ENCODE measurements around the gene USP30. TPM values are rescaled to one million over a fixed set of nuclear protein-coding genes. Genes with fewer than 3 reads are reported as not detected.
"Not testable (repeated sequence)": the region's sequence is repeated elsewhere in the genome, so short reads cannot be mapped to it uniquely, and the experiment has no call there.

USP30 gene
- total RNA-seq, 1 donor from 2014 or later = 20.4 TPM

GRCh38 chr12:109053382-109054123 lies 1.2 kb downstream of the USP30 start:
- no peak for DNase-seq (ENCODE audit: low spot score)

GRCh38 chr12:109054124-109054513 lies 1.7 kb downstream of the USP30 start:
- not testable (repeated sequence) for DNase-seq (ENCODE audit: low spot score)

- no peak for DNase-seq (ENCODE audit: low spot score)
Observed at GRCh38 chr12:109054520-109054919, 2.1 kb downstream of the USP30 start.

DNA sequence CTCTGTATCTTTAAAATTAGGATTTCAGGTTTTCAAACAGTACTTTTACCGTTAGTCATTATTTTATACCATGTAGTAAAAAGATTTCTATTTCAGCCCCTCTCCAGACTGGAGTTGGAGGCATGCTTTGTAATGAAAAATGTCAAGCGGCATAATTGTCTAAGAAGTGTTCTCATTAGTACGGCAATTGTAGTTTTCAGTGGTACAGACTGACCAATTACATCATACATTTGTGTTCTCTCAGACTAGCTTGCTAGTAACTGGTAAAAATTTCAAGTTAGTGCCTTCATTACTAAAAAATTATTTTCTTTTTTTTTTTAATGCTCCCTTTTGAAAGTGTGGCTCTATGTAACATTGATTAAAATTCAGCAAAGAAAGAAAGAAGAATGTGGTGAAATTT lies 4.5 kb downstream of the USP30 start:
- DNase-seq (ENCODE audit: low spot score) = no peak

- DNase-seq (ENCODE audit: low spot score) = no peak
Observed at GRCh38 chr12:109057376-109057775, 5.0 kb downstream of the USP30 start.

GRCh38 chr12:109058773-109059172 lies 6.4 kb downstream of the USP30 start:
- no peak for DNase-seq (ENCODE audit: low spot score)

GRCh38 chr12:109064143-109064542 lies 11.8 kb downstream of the USP30 start:
- DNase-seq (ENCODE audit: low spot score) = no peak

GRCh38 chr12:109065154-109065852 lies 12.9 kb downstream of the USP30 start:
- DNase-seq (ENCODE audit: low spot score) = peak; percentile 48

DNA sequence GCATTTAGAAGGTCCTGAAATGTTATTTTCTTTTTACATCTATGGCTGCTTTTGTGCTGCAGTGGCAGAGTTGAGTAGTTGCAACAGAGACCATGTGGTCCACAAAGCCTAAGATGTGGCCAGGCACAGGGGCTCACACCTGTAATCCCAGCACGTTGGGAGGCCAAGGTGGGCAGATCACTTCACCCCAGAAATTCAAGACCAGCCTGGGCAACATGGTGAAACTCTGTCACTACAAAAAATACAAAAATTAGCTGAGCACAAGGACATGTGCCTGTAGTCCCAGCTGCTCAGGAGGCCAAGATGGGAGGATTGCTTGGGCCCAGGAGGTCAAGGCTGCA lies 13.4 kb downstream of the USP30 start:
- no peak for DNase-seq (ENCODE audit: low spot score)

DNA sequence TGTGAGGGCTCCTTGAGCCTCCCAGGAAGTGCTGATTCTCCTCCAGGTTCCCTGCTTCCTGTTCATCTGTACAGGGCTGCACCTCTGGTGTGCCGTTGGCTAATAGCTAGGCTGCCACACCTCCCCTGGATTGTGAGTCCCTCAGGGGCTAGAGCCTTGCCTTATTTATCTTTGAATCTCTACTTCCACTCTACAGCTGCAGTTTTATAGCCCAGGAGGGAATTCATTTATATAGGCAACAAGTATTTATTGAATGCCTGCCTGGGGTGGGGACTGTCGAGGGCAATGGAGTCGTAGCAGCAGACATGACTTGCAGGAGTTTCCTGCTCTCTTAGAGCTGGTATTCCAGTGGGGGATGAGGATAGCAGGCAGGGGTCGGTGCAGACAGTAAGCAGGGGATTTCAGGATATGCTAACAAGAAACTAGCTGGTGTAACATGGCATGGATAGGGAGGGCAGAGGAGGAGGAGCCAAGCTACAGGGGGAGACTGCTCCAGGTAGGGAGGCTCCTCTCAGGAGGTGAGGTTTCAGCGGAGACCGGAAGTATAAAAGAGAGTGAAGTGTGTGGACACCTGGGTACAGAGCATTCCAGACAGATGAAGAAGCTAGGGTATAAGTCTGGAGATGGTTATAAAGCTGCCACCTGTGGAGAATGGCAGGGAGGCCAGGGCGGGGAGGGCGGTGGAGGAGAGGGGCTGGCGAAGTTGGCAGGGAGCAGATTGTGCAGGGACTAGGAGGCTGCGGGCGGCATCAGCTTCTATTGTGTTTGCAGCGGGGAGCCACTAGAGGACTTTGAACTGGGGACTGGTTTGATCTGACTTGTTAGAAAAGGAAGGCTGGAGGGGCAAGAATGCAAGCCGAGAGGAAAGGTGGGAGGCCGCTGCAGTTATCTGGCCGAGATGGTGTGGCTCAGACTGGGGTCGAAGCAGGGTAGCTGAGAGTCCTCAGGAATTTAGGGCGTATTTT lies 17.2 kb downstream of the USP30 start:
- peak; percentile 51 for DNase-seq (ENCODE audit: low spot score)

GRCh38 chr12:109074866-109075265 lies 22.5 kb downstream of the USP30 start:
- no peak for DNase-seq (ENCODE audit: low spot score)

GRCh38 chr12:109082751-109083150 lies 30.4 kb downstream of the USP30 start:
- DNase-seq (ENCODE audit: low spot score) = no peak

DNA sequence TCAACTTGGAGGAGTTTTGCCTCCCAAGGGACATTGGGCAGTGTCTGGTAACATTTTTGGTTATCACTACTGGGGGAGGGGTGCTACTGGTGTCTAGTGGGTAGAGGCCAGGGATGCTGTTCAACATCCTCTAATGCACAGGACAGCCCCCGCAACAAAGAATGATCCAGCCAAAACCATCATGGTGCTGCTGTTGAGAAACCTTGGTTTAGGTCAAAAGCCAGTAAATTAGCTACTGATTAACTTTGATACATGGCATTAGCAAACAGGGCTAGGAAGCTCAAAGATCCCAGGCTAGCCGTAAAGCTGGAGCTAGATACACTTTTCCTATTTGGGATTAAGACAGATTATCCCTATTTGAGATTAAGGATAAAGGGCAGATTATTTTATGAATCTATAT lies 32.0 kb downstream of the USP30 start:
- no peak for DNase-seq (ENCODE audit: low spot score)

DNA sequence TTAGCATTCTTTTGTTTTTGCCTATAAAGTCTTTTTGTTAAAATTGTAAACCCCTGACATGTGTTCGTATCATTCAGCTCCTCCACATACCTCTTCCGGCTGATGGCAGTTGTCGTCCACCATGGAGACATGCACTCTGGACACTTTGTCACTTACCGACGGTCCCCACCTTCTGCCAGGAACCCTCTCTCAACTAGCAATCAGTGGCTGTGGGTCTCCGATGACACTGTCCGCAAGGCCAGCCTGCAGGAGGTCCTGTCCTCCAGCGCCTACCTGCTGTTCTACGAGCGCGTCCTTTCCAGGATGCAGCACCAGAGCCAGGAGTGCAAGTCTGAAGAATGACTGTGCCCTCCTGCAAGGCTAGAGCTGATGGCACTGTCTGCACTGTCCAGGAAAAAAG lies 33.2 kb downstream of the USP30 start:
- no peak for DNase-seq (ENCODE audit: low spot score)

- DNase-seq (ENCODE audit: low spot score) = no peak
Observed at GRCh38 chr12:109087250-109087649, 34.9 kb downstream of the USP30 start.

GRCh38 chr12:109088818-109089217 lies 36.4 kb downstream of the USP30 start:
- no peak for DNase-seq (ENCODE audit: low spot score)

DNA sequence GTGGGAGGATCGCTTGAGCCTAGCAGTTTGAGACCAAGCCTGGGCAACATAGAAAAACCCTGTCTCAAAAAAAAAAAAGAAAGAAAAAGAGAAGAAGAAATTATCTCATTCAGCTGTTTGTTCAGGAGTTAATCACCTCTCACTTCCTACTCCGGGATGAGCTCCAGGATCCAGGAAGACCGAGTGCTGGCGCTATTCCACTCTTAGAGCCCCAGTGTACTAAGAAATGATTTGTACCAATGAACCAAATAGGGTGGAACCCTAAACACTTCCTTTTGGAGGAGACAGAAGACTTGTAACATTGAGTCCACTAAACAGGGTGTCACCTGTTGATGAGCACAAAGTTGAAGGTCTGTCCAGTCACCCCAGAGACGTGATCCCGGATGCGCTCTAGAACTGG lies 37.3 kb downstream of the USP30 start:
- no peak for DNase-seq (ENCODE audit: low spot score)

GRCh38 chr12:109092497-109093021 lies 40.2 kb downstream of the USP30 start:
- no peak for DNase-seq (ENCODE audit: low spot score)

- peak; percentile 93 for DNase-seq (ENCODE audit: low spot score)
Observed at GRCh38 chr12:109093022-109093918, 40.9 kb downstream of the USP30 start, which contains the start of gene ALKBH2. TSS of gene ALKBH2 (minus strand) at chr12:109093472. CDS start at chr12:109092786, 686 bp downstream.

DNA sequence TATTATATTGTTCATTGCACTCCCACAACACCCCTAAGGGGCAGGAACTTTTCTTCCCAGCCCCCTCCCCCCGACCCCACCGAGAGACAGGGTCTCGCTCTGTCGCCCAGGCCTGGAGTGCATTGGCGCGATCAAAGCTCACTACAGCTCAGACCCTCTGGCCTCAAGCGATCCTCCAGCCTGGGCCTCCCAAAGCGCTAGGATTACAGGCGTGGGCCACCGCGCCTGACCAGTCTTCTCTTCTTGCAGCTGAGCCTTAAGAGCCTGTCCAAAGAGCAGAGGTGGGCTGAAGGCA lies 44.7 kb downstream of the USP30 start:
- no peak for DNase-seq (ENCODE audit: low spot score)
